Mesenchymal stem cell (in vitro differentiated cells and primary cell): ENCODE measurements around the gene CD7.

Experiments used
- DNase-seq: peaks from one replicate; pipeline ENCODE4 v3.0.0-alpha.2; 2013
- H2AFZ ChIP-seq: one replicate; pipeline ENCODE4 v1.6.1; 2013; ENCODE audit warnings: low read depth, mild to moderate bottlenecking, control low read depth, inconsistent platforms, low read length, moderate library complexity
- H2AK5ac ChIP-seq: 2 replicates; pipeline ENCODE4 v1.6.1; 2013; ENCODE audit warnings: low read length, moderate library complexity, mild to moderate bottlenecking, inconsistent platforms; ENCODE audit not compliant: severe bottlenecking
- H2BK120ac ChIP-seq: one replicate; pipeline ENCODE4 v1.6.1; 2013; ENCODE audit warnings: low read depth, mild to moderate bottlenecking, inconsistent platforms, low read length, moderate library complexity
- H2BK12ac ChIP-seq, 2 experiments: one replicate each; pipeline ENCODE4 v1.6.1; 2013; ENCODE audit warnings: inconsistent platforms in 2 of 2, low read length in 2 of 2, mild to moderate bottlenecking in 2 of 2, moderate library complexity in 2 of 2, control low read depth in 1 of 2
- H2BK15ac ChIP-seq: one replicate; pipeline ENCODE4 v1.6.1; 2013; ENCODE audit warnings: mild to moderate bottlenecking, low read depth, inconsistent platforms; ENCODE audit not compliant: poor library complexity, severe bottlenecking
- H2BK5ac ChIP-seq: 2 replicates; pipeline ENCODE4 v1.6.1; 2013; ENCODE audit warnings: low read depth, mild to moderate bottlenecking, low read length, control low read depth, inconsistent platforms; ENCODE audit not compliant: poor library complexity, severe bottlenecking
- H3K14ac ChIP-seq, 2 experiments: one replicate each; pipeline ENCODE4 v1.6.1; 2013; ENCODE audit warnings: inconsistent platforms in 2 of 2, low read length in 2 of 2, control low read depth in 1 of 2, mild to moderate bottlenecking in 1 of 2, moderate library complexity in 1 of 2
- H3K18ac ChIP-seq, 2 experiments: one replicate each; pipeline ENCODE4 v1.6.1; 2013; ENCODE audit warnings: inconsistent platforms in 2 of 2, low read length in 2 of 2, control low read depth in 1 of 2, low read depth in 1 of 2, mild to moderate bottlenecking in 1 of 2
- H3K23ac ChIP-seq, 2 experiments: one replicate each; pipeline ENCODE4 v1.6.1; 2013; ENCODE audit warnings: inconsistent platforms in 2 of 2, low read length in 2 of 2, mild to moderate bottlenecking in 2 of 2, moderate library complexity in 2 of 2, control low read depth in 1 of 2
- H3K27ac ChIP-seq: 2 replicates; pipeline ENCODE4 v1.5.1; 2013; ENCODE audit warnings: mild to moderate bottlenecking, moderate library complexity, low read length, control low read depth, inconsistent platforms; ENCODE audit not compliant: poor library complexity, severe bottlenecking
- H3K27me3 ChIP-seq, 2 experiments: 2 replicates each; pipeline versions ENCODE4 v1.6.1 to v1.7.0; 2013; ENCODE audit warnings: low read length in 2 of 2, mild to moderate bottlenecking in 2 of 2, moderate library complexity in 2 of 2, control low read depth in 1 of 2, inconsistent platforms in 1 of 2; ENCODE audit not compliant: control insufficient read depth in 1 of 2, insufficient read depth in 1 of 2
- H3K36me3 ChIP-seq, 2 experiments: 2 replicates each; pipeline versions ENCODE4 v1.6.1 to v1.7.0; 2013; ENCODE audit warnings: low read length in 2 of 2, control low read depth in 1 of 2, inconsistent platforms in 1 of 2, low read depth in 1 of 2, mild to moderate bottlenecking in 1 of 2; ENCODE audit not compliant: insufficient read depth in 2 of 2, control insufficient read depth in 1 of 2
- H3K4ac ChIP-seq, 2 experiments: one replicate each; pipeline ENCODE4 v1.6.1; 2013; ENCODE audit warnings: inconsistent platforms in 2 of 2, low read length in 2 of 2, mild to moderate bottlenecking in 2 of 2, moderate library complexity in 2 of 2, control low read depth in 1 of 2, low read depth in 1 of 2
- H3K4me1 ChIP-seq: 2 replicates; pipeline ENCODE4 v1.6.1; 2013; ENCODE audit warnings: low read depth, low read length, control low read depth; ENCODE audit not compliant: control insufficient read depth, insufficient read depth
- H3K4me2 ChIP-seq: 2 replicates; pipeline ENCODE4 v1.6.1; 2013; ENCODE audit warnings: low read length, mild to moderate bottlenecking, inconsistent platforms; ENCODE audit not compliant: poor library complexity, severe bottlenecking
- H3K4me3 ChIP-seq, 2 experiments: 2 replicates each; pipeline versions ENCODE4 v1.5.1 to v1.7.0; 2013; ENCODE audit warnings: low read length in 2 of 2, mild to moderate bottlenecking in 2 of 2, control low read depth in 1 of 2, low read depth in 1 of 2; ENCODE audit not compliant: insufficient read depth in 1 of 2
- H3K79me1 ChIP-seq: replicated peaks from 2 replicates; pipeline ENCODE4 v1.6.1; 2013; ENCODE audit warnings: mild to moderate bottlenecking, control low read depth, low read length, inconsistent platforms; ENCODE audit not compliant: poor library complexity, severe bottlenecking
- H3K9ac ChIP-seq: 2 replicates; pipeline ENCODE4 v1.7.0; 2013; ENCODE audit warnings: mild to moderate bottlenecking, low read length, moderate library complexity
- H3K9me3 ChIP-seq: 2 replicates; pipeline ENCODE4 v1.7.0; 2013; ENCODE audit warnings: mild to moderate bottlenecking, low read length; ENCODE audit not compliant: control insufficient read depth
- H4K8ac ChIP-seq: one replicate; pipeline ENCODE4 v1.6.1; 2013; ENCODE audit warnings: inconsistent platforms, mild to moderate bottlenecking, low read length, moderate library complexity
- H4K91ac ChIP-seq: one replicate; pipeline ENCODE4 v1.6.1; 2013; ENCODE audit warnings: mild to moderate bottlenecking, low read length, inconsistent platforms
- WGBS: methylation state at CpG from one replicate; pipeline ENCODE4 v1.1.7; 2013; ENCODE audit warnings: mixed read lengths; 5-methylcytosine and 5-hydroxymethylcytosine counted together

The CD7 gene

DNA sequence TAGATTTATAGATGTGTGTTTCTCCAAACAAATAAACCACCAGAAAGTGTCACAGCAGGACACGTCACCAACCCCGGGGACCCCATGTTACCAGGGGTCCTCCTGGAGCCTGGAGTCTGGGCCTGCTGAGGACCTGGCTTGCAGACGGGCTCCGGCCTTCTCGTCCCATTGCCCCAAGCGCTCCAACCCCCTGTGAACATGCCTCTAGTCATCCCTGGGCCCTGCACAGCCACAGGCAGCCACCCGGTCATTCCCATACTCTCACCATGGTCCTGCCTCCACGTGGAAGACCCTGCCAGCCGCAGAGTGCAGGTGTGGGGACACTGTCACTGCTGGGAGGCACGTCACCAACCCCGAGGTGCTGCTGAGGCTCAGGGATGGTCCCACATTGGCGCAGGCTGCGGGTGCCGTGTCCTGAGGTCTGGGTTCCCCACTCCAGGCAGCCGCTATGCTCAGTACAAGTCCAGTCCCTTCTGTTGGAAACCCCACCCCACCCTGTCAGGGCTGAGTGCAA lies 11.6 kb upstream of the CD7 start:
- Histone ChIP-seq H3K27ac (no peak overlapping the region), H3K14ac (peak overlapping the region in 1 of 2 experiments; percentile 53), H4K8ac (no peak overlapping the region), H4K91ac (no peak overlapping the region), H2BK12ac (no peak overlapping the region), H3K9ac (no peak overlapping the region), H3K4me1 (peaks cover 57% of the 10 kb centered on the region), H2BK5ac (no peak overlapping the region), H2AFZ (no peak overlapping the region), H3K9me3 (no peaks in the 10 kb centered on the region), H3K79me1 (no peaks in the 10 kb centered on the region), H3K4me3 (no peak overlapping the region), H3K27me3 (no peaks in the 10 kb centered on the region), H3K4me2 (no peak overlapping the region), H2AK5ac (no peak overlapping the region), H2BK120ac (no peak overlapping the region), H3K23ac (no peak overlapping the region), H3K4ac (no peak overlapping the region), H3K18ac (no peak overlapping the region), H3K36me3 (peaks cover 0 to 26% of the 10 kb centered on the region in 2 experiments), H2BK15ac (no peak overlapping the region)
- no peak for DNase-seq
- 82% methylated on average over 15 of the region's 15 CpGs for WGBS

DNA sequence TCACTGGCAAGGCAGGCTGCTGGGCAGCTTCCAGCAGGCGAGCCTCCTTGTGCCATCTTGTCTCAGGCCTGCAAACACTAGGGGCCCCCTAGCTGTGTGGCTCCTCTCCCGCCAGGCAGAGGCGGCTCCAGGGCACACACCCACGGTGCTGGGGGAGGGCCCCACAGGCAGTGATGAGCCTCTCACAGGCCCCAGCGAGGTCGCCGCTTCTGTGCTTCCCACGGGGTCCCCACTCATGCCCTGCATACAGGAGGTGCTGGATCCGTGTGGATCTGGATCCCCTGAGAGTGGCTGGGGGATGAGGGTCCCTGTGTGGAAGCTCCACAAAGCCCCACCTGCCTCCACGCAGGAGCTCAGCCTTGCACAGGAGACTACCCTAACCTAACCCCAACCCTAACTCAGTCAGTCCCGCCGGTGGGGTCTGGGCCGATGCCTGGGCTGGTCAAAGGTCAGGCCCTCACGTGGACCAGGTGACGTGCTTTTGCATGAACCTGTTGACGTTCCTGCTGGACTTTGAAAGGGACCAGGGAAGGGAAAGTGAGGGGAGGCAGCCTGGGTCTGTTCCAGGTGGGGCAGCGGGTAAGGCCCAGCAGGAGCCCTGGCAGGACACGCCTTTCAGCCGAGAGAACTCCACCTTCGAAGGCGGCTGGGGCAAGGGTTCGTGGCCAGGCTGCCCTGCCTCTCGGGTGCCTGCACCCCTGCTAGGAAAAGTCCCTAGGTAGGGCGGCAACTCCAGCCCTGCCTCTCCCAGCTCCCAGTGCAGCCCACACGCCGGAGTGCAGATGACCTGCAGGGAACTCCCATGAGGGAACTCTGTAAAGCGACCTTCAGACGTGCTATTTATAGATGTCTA lies 11.0 kb upstream of the CD7 start:
- no peak overlapping the region for H3K9ac ChIP-seq
- peaks cover 50% of the 10 kb centered on the region for H3K4me1 ChIP-seq
- no peak overlapping the region for H2AFZ ChIP-seq
- no peak overlapping the region for H3K4me3 ChIP-seq
- H3K36me3 ChIP-seq, result peaks cover 0 to 26% of the 10 kb centered on the region in 2 experiments
- no peak overlapping the region for H2BK120ac ChIP-seq
- H3K9me3 ChIP-seq, result no peaks in the 10 kb centered on the region
- H4K8ac ChIP-seq, result no peak overlapping the region
- H3K79me1 ChIP-seq, result no peaks in the 10 kb centered on the region
- no peak overlapping the region for H3K23ac ChIP-seq
- no peak overlapping the region for H2AK5ac ChIP-seq
- H3K27me3 ChIP-seq, result no peaks in the 10 kb centered on the region
- no peak overlapping the region for H3K4me2 ChIP-seq
- no peak for DNase-seq
- no peak overlapping the region for H2BK5ac ChIP-seq
- H2BK12ac ChIP-seq, result no peak overlapping the region
- H3K18ac ChIP-seq, result no peak overlapping the region
- H4K91ac ChIP-seq, result no peak overlapping the region
- H3K27ac ChIP-seq, result no peak overlapping the region
- H2BK15ac ChIP-seq, result no peak overlapping the region
- H3K4ac ChIP-seq, result no peak overlapping the region
- WGBS, result 79% methylated on average over 21 of the region's 28 CpGs
- no peak overlapping the region for H3K14ac ChIP-seq

DNA sequence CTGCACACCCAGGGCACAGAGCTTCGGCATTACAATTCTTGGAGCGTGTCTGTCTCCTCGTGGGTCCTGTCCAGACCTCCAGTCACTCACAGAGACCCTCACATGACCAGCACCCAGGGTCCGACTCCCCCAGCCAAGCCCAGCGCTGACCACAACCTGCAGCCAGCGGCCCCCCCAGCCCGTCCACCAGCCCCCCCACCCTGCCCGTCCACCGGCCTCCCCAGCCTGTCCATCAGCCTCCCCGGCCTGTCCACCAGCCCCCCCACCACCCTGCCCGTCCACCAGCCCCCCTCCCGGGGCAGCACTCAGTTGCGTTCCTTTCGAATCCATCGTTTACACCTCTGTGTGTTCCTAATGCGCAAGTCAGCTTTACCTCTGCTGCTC lies 10.3 kb upstream of the CD7 start:
- no peak overlapping the region for H3K23ac ChIP-seq
- no peaks in the 10 kb centered on the region for H3K79me1 ChIP-seq
- H3K36me3 ChIP-seq, result peaks cover 0 to 31% of the 10 kb centered on the region in 2 experiments
- H3K9me3 ChIP-seq, result no peaks in the 10 kb centered on the region
- no peak overlapping the region for H3K18ac ChIP-seq
- no peak overlapping the region for H4K91ac ChIP-seq
- no peak overlapping the region for H2BK5ac ChIP-seq
- no peaks in the 10 kb centered on the region for H3K27me3 ChIP-seq
- no peak overlapping the region for H2BK15ac ChIP-seq
- no peak overlapping the region for H3K14ac ChIP-seq
- H3K4me3 ChIP-seq, result no peak overlapping the region
- H3K27ac ChIP-seq, result no peak overlapping the region
- 78% methylated on average over 13 of the region's 16 CpGs for WGBS
- H4K8ac ChIP-seq, result no peak overlapping the region
- H3K4ac ChIP-seq, result no peak overlapping the region
- no peak overlapping the region for H3K4me2 ChIP-seq
- no peak overlapping the region for H2AFZ ChIP-seq
- no peak overlapping the region for H2BK12ac ChIP-seq
- no peak overlapping the region for H2AK5ac ChIP-seq
- H3K4me1 ChIP-seq, result peaks cover 44% of the 10 kb centered on the region
- H2BK120ac ChIP-seq, result no peak overlapping the region
- no peak overlapping the region for H3K9ac ChIP-seq
- DNase-seq, result no peak

DNA sequence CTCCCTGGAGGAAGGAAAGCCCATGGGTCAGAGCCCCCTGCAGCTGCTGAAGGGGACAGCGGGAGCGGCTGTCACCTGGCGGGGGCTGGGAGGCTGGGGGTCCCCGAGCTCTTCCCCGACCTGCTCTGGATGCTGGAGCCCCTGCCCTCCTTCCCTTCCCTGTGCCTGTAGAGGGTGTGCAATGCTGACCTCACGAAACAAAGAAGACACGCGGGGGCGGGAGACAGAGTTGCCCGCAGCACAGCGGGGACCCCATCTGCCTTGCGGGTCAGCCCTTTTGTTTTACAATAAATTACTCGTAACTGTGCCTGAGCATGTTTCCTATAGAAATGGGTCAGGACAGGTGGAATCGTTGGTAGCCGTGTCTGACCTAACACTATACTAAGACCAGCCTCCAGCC lies 9.9 kb upstream of the CD7 start:
- 90% methylated on average over 15 of the region's 15 CpGs for whole genome bisulfite sequencing

More for the DNA sequence above, 9.9 kb upstream of the CD7 start:
- Histone ChIP-seq H3K9me3 (no peaks in the 10 kb centered on the region), H4K91ac (no peak overlapping the region), H2BK120ac (no peak overlapping the region), H2BK5ac (no peak overlapping the region), H4K8ac (no peak overlapping the region), H3K79me1 (no peaks in the 10 kb centered on the region), H3K18ac (no peak overlapping the region), H3K23ac (no peak overlapping the region), H3K4ac (no peak overlapping the region), H3K4me3 (no peak overlapping the region), H3K9ac (no peak overlapping the region), H3K27ac (no peak overlapping the region), H3K4me1 (peaks cover 40% of the 10 kb centered on the region), H3K14ac (no peak overlapping the region), H2BK12ac (no peak overlapping the region), H2AFZ (no peak overlapping the region), H2BK15ac (no peak overlapping the region), H3K27me3 (peaks cover 0 to under 1% of the 10 kb centered on the region in 2 experiments), H2AK5ac (no peak overlapping the region), H3K36me3 (peaks cover 0 to 32% of the 10 kb centered on the region in 2 experiments), H3K4me2 (no peak overlapping the region)
- DNase-seq, result no peak
